Breast epithelium (tissue), 4 donors: ENCODE data around the gene ADAMTS2. TPM values are rescaled to one million over a fixed set of nuclear protein-coding genes. Genes with fewer than 3 reads are reported as not detected.

ENCODE experiments used
- DNase-seq, 2 donors: peaks; one replicate each; pipeline ENCODE4 v3.0.0-alpha.2; 2019; ENCODE audit warnings: low spot score in 2 of 2
- H3K27ac ChIP-seq, 2 donors: fragments of 200-600 bp; sonication (generic) in 1 of 2; one replicate each; pipeline ENCODE4 v1.5.1; 2016 to 2019; ENCODE audit warnings: mild to moderate bottlenecking in 1 of 2
- H3K27me3 ChIP-seq, 2 donors: fragments of 200-600 bp; sonication (generic) in 1 of 2; one replicate each; pipeline versions ENCODE4 v1.5.1 to v1.6.0; 2017 to 2019; ENCODE audit warnings: control low read depth in 1 of 2, mild to moderate bottlenecking in 1 of 2
- H3K36me3 ChIP-seq: fragments of 200-600 bp; one replicate; pipeline ENCODE4 v1.5.1; 2019
- H3K4me1 ChIP-seq, 2 donors: fragments of 200-600 bp; sonication (generic); one replicate each; pipeline ENCODE4 v1.5.1; 2016 to 2019; ENCODE audit warnings: control low read depth in 1 of 2
- H3K4me3 ChIP-seq, 3 donors: fragments of 200-600 bp; sonication (generic); 1 replicate in 2 of 3; 2 replicates in 1 of 3; pipeline ENCODE4 v1.5.1; 2016 to 2019; ENCODE audit warnings: mild to moderate bottlenecking in 3 of 3, moderate library complexity in 2 of 3
- H3K9me3 ChIP-seq, 2 donors: fragments of 200-600 bp; sonication (generic) in 1 of 2; one replicate each; pipeline ENCODE4 v1.5.1; 2016 to 2019; ENCODE audit warnings: control low read depth in 1 of 2
- POLR2A ChIP-seq: fragments of 450-650 bp; IDR thresholded peaks from one replicate; pipeline ENCODE4 v1.6.1; 2016; ENCODE audit warnings: antibody characterized with exemption, mild to moderate bottlenecking, moderate library complexity
- POLR2AphosphoS5 ChIP-seq, 3 donors: sonication (generic); formaldehyde crosslinking; IDR thresholded peaks; one replicate each; pipeline ENCODE4 v1.6.1; 2017; ENCODE audit warnings: antibody characterized with exemption in 3 of 3
- intact Hi-C: fragments of 100-400 bp; cut with DNase I; formaldehyde crosslinking; loops from one replicate; pipeline ENCODE4 v1.15.1; 2023; ENCODE audit warnings: low total_unique reads
- total RNA-seq, 3 donors: library from RNA; depleted of rRNA; stranded (reverse); fragments of >200 nt; gene quantifications; one replicate each; pipeline ENCODE4 v1.1.0, GENCODE V29; 2016
- TF ChIP-seq, protein P1 (sequence below), 3 donors: fragments of 450-650 bp; IDR thresholded peaks; one replicate each; pipeline ENCODE4 v1.5.1; 2016 to 2017; ENCODE audit warnings: antibody characterized with exemption in 3 of 3, mild to moderate bottlenecking in 3 of 3, moderate library complexity in 3 of 3

Gene ADAMTS2
- total RNA-seq, 3 donors from 2014 or later, result 11.3 to 51.8 (median 19.7) TPM

DNA sequence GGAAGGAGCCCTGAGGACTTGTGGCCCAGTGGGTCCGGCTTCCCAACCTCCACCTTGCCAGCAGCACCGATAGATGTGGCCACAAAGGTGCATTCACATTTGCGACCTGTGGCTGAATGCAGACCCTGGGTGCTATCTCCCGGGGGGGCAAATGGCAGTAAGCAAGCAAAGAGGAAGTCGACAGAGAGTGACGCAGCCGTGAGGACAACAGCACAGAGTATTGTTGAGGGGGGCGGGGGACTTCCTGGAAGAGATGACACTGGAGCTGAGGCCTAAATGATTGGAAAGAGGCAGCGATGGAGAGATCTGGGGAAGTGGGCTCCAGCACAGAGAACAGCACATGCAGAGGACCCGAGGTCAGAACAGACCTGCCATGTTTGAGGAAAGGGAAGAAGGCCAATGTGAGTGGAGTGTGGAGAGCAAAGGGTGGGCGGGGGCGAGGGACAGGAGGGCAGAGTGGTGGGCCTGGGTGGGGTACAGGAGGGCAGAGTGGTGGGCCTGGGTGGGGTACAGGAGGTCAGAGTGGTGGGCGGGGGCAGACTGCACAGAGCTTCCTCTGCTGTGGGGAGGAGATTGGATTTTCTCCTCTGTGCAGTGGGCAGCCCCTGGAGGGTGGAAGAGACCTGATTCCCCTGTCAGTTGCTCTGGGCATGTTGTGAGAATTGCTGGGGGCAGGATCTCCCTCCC is 42.6 kb downstream of the ADAMTS2 start:
- Histone ChIP-seq H3K27ac (peak overlapping the region in 1 of 2 donors; percentile 63), H3K9me3 (peaks cover 9 to 18% of the 10 kb centered on the region in 2 donors), H3K27me3 (no peaks in the 10 kb centered on the region), H3K36me3 (no peaks in the 10 kb centered on the region), H3K4me1 (no peaks in the 10 kb centered on the region), H3K4me3 (no peak overlapping the region)
- TF ChIP-seq POLR2A, result no peak
- no peak for TF ChIP-seq POLR2AphosphoS5 (IDR thresholded peaks at IDR 0.05)
- TF ChIP-seq, protein P1, sequence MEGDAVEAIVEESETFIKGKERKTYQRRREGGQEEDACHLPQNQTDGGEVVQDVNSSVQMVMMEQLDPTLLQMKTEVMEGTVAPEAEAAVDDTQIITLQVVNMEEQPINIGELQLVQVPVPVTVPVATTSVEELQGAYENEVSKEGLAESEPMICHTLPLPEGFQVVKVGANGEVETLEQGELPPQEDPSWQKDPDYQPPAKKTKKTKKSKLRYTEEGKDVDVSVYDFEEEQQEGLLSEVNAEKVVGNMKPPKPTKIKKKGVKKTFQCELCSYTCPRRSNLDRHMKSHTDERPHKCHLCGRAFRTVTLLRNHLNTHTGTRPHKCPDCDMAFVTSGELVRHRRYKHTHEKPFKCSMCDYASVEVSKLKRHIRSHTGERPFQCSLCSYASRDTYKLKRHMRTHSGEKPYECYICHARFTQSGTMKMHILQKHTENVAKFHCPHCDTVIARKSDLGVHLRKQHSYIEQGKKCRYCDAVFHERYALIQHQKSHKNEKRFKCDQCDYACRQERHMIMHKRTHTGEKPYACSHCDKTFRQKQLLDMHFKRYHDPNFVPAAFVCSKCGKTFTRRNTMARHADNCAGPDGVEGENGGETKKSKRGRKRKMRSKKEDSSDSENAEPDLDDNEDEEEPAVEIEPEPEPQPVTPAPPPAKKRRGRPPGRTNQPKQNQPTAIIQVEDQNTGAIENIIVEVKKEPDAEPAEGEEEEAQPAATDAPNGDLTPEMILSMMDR (IDR thresholded peaks at IDR 0.05), result no peak
- no peak for DNase-seq
- intact Hi-C loops, result no loop called here

DNA sequence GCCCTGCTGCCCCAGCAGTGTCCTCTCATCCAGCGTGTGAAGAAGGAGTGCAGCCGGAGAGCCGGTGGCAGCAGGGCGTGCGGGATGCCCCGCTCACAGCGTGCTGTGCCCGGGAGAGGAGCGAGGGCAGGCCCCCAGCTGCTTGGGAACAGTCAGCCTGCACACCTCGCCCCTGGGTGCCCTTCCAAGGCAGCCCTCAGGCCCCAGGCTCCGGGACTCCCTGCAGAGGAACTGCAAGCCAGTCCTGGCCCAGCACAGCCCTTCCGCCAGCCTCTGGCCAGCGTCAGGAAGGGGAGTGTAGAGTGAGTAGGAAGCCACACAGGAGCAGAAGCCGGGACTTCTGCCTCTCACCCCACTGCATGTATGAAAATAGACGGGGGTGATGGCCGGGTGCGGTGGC is 43.5 kb downstream of the ADAMTS2 start:
- Histone ChIP-seq H3K36me3 (no peaks in the 10 kb centered on the region), H3K4me3 (peak overlapping the region in 1 of 3 donors; percentile 15), H3K4me1 (no peaks in the 10 kb centered on the region), H3K27me3 (no peaks in the 10 kb centered on the region), H3K9me3 (peaks cover 9 to 18% of the 10 kb centered on the region in 2 donors), H3K27ac (peak overlapping the region in 1 of 2 donors; percentile 69)
- intact Hi-C loops, result no loop called here
- DNase-seq, result no peak
- TF ChIP-seq POLR2AphosphoS5 (IDR thresholded peaks at IDR 0.05), result no peak
- TF ChIP-seq, protein P1 (IDR thresholded peaks at IDR 0.05), result no peak

DNA sequence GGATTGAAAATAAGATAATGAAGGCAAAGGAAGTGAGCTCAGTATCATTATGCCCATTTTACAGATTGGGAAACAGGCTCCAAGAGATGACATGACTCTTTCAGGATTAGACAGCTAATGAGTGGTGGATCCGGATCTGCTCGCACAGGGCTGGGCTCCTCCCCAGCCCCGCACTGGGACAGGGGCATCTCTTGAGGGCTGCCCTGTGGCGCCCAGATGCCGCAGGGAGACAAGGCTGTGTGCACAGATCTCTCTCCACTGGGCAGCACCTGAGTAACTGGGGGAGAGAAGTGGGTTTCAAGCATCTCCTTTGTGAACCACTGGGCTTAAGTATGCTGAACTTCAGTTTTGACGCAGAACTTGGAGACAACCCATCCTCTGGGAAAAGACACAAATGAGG is 43.9 kb downstream of the ADAMTS2 start:
- Histone ChIP-seq H3K27ac (peak overlapping the region; percentile 18 to 69), H3K4me1 (no peaks in the 10 kb centered on the region), H3K9me3 (peaks cover 9 to 18% of the 10 kb centered on the region in 2 donors), H3K4me3 (no peak overlapping the region), H3K27me3 (no peaks in the 10 kb centered on the region), H3K36me3 (no peaks in the 10 kb centered on the region)
- intact Hi-C loops, result no loop called here
- DNase-seq, result no peak
- TF ChIP-seq POLR2AphosphoS5 (IDR thresholded peaks at IDR 0.05), result no peak
- no peak for TF ChIP-seq POLR2A
- TF ChIP-seq, protein P1 (IDR thresholded peaks at IDR 0.05), result no peak

DNA sequence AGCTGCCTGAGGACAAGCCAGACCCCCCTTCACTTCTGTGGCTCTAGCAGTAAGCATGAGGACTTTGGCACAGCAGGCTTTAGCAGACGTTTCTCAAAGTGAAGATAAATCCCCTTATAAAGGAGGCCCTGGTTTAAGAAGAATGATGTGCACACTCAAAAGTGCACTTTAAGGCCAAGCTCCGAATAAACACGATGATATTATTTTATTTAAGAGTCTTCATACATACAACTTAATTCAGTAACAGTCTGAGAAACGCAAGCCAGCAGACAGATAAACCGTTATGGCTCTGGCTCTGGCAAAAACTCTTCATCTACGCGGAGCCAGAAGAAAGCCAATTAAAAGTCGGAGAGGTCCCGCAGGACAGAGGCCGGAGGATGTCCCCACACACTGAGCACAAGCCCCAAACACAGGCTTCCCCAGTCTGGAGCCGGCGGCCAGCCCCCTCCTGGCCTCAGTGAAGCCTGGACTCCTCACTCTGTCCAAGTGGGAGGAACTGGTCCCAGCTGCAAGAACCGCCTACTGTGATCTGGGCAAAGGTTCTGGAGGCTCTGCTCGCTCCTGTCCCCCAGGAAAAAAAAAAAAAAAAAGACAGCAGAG is 44.6 kb downstream of the ADAMTS2 start:
- intact Hi-C loops, result no loop called here
- no peak overlapping the region for H3K4me3 ChIP-seq
- DNase-seq, result no peak
- peak overlapping the region in 1 of 2 donors; percentile 15 for H3K27ac ChIP-seq
- H3K4me1 ChIP-seq, result no peaks in the 10 kb centered on the region
- H3K36me3 ChIP-seq, result no peaks in the 10 kb centered on the region
- H3K9me3 ChIP-seq, result peaks cover 9 to 18% of the 10 kb centered on the region in 2 donors
- no peaks in the 10 kb centered on the region for H3K27me3 ChIP-seq
- TF ChIP-seq, protein P1 (IDR thresholded peaks at IDR 0.05), result no peak

DNA sequence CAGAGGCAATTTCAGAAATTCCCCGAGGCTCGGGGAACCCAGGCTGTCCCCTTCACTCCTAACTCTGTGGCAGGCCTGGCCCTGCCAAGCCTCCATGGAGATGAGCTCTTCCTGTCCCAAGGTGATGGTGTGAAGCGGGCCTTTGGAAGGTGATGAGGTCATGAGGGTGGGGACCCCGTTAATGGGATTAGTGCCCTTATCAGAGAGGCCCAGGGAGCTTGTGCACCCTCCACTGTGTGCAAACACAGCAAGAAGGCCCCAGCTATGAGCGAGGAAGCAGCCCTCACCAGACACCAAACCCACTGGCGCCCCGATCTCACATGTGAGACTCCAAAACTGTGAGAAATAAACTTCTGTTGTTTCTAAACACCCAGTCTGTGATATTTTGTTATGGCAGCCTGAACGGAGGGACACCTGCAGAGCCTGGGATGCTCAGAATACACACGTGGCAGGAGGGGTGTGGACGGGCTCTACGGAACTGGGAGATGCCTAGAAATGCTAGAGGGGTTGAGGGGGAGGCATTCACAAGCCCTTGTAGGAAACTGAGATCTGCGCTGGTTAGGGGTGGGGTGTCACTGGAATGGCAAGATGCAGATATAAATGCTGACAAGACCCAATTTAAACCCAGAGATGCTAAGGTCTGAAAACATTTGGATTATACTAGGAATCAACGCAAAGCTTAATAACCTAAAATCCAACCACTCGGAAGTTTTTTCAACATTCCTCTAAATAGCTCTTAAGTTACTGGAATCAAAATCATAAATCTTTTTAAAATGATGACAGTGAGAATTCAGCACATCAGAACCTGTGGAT is 46.9 kb downstream of the ADAMTS2 start:
- intact Hi-C loops, result no loop called here
- DNase-seq, result no peak
- TF ChIP-seq POLR2AphosphoS5 (IDR thresholded peaks at IDR 0.05) (no peak), POLR2A (no peak)
- TF ChIP-seq, protein P1 (IDR thresholded peaks at IDR 0.05), result no peak
- Histone ChIP-seq H3K27ac (no peak overlapping the region), H3K4me1 (no peaks in the 10 kb centered on the region), H3K9me3 (peaks cover 4% of the 10 kb centered on the region in 2 donors), H3K4me3 (no peak overlapping the region), H3K27me3 (no peaks in the 10 kb centered on the region), H3K36me3 (no peaks in the 10 kb centered on the region)
